Measurements from ENCODE around the gene CYP24A1. TPM values are rescaled to one million over a fixed set of nuclear protein-coding genes. Genes with fewer than 3 reads are reported as not detected.

CYP24A1 gene
- total RNA-seq, 3 donors from 2014 or later (not counting 1 experiment from before 2014, with no cell fraction given): 0.12 TPM; not detected in 2

- no peak overlapping the region for H3K27ac Mint-ChIP-seq
- Histone ChIP-seq H3K9me3 (ENCODE audit: control insufficient read depth, insufficient read depth, low read length) (no peaks in the 10 kb centered on the region), H3K27ac (ENCODE audit: low read length) (no peak overlapping the region), H3K36me3 (ENCODE audit: control insufficient read depth, insufficient read depth, low read length) (no peaks in the 10 kb centered on the region), H3K4me3 (ENCODE audit: low read length) (no peak overlapping the region), H3K4me1 (ENCODE audit: control insufficient read depth, insufficient read depth, low read length) (no peaks in the 10 kb centered on the region), H3K27me3 (ENCODE audit: control insufficient read depth, insufficient read depth, low read length) (no peaks in the 10 kb centered on the region)
- H3K4me1 Mint-ChIP-seq: no peaks in the 10 kb centered on the region
- WGBS (ENCODE audit: insufficient coverage): 87% methylated on average over 4 of the region's 4 CpGs
- no peak overlapping the region for H3K4me3 Mint-ChIP-seq
- H3K9me3 Mint-ChIP-seq: no peaks in the 10 kb centered on the region
- DNase-seq (no peak), ATAC-seq (no peak)
- TF ChIP-seq, protein P1, sequence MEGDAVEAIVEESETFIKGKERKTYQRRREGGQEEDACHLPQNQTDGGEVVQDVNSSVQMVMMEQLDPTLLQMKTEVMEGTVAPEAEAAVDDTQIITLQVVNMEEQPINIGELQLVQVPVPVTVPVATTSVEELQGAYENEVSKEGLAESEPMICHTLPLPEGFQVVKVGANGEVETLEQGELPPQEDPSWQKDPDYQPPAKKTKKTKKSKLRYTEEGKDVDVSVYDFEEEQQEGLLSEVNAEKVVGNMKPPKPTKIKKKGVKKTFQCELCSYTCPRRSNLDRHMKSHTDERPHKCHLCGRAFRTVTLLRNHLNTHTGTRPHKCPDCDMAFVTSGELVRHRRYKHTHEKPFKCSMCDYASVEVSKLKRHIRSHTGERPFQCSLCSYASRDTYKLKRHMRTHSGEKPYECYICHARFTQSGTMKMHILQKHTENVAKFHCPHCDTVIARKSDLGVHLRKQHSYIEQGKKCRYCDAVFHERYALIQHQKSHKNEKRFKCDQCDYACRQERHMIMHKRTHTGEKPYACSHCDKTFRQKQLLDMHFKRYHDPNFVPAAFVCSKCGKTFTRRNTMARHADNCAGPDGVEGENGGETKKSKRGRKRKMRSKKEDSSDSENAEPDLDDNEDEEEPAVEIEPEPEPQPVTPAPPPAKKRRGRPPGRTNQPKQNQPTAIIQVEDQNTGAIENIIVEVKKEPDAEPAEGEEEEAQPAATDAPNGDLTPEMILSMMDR (IDR thresholded peaks at IDR 0.05): no peak
- H3K27me3 Mint-ChIP-seq (ENCODE audit: low read depth in 2 of 2): peaks cover 0 to 3% of the 10 kb centered on the region in 2 donors
- H3K36me3 Mint-ChIP-seq: no peaks in the 10 kb centered on the region
- intact Hi-C loops (cut with micrococcal nuclease): no loop called here
These were observed 57.1 kb downstream of the CYP24A1 start for GRCh38 chr20:54116550-54117235.

GRCh38 chr20:54115172-54115854 lies 58.5 kb downstream of the CYP24A1 start:
- H3K27ac ChIP-seq (ENCODE audit: low read length): no peak overlapping the region
- H3K9me3 ChIP-seq (ENCODE audit: control insufficient read depth, insufficient read depth, low read length): no peaks in the 10 kb centered on the region
- ATAC-seq: no peak
- no peak for DNase-seq
- no peaks in the 10 kb centered on the region for H3K4me1 ChIP-seq (ENCODE audit: control insufficient read depth, insufficient read depth, low read length)
- Mint-ChIP-seq H3K4me1 (no peaks in the 10 kb centered on the region), H3K36me3 (no peaks in the 10 kb centered on the region), H3K4me3 (no peak overlapping the region), H3K9me3 (no peaks in the 10 kb centered on the region), H3K27ac (no peak overlapping the region), H3K27me3 (ENCODE audit: low read depth in 2 of 2) (peaks cover 0 to 3% of the 10 kb centered on the region in 2 donors)
- no peaks in the 10 kb centered on the region for H3K36me3 ChIP-seq (ENCODE audit: control insufficient read depth, insufficient read depth, low read length)
- TF ChIP-seq, protein P1 (IDR thresholded peaks at IDR 0.05): no peak
- no peaks in the 10 kb centered on the region for H3K27me3 ChIP-seq (ENCODE audit: control insufficient read depth, insufficient read depth, low read length)
- intact Hi-C loops (cut with micrococcal nuclease): no loop called here
- no peak overlapping the region for H3K4me3 ChIP-seq (ENCODE audit: low read length)
- WGBS (ENCODE audit: insufficient coverage): 59% methylated on average over 14 of the region's 15 CpGs

GRCh38 chr20:54114109-54114508 lies 59.7 kb downstream of the CYP24A1 start:
- Mint-ChIP-seq H3K27ac (no peak overlapping the region), H3K36me3 (no peaks in the 10 kb centered on the region), H3K9me3 (no peaks in the 10 kb centered on the region), H3K4me3 (no peak overlapping the region), H3K27me3 (ENCODE audit: low read depth in 2 of 2) (no peaks in the 10 kb centered on the region), H3K4me1 (no peaks in the 10 kb centered on the region)
- Histone ChIP-seq H3K4me1 (ENCODE audit: control insufficient read depth, insufficient read depth, low read length) (no peaks in the 10 kb centered on the region), H3K27me3 (ENCODE audit: control insufficient read depth, insufficient read depth, low read length) (no peaks in the 10 kb centered on the region), H3K4me3 (ENCODE audit: low read length) (no peak overlapping the region), H3K9me3 (ENCODE audit: control insufficient read depth, insufficient read depth, low read length) (no peaks in the 10 kb centered on the region), H3K27ac (ENCODE audit: low read length) (no peak overlapping the region), H3K36me3 (ENCODE audit: control insufficient read depth, insufficient read depth, low read length) (no peaks in the 10 kb centered on the region)
- no peak for ATAC-seq
- WGBS (ENCODE audit: insufficient coverage): 78% methylated on average over 2 of the region's 2 CpGs
- TF ChIP-seq, protein P1 (IDR thresholded peaks at IDR 0.05): no peak
- intact Hi-C loops (cut with micrococcal nuclease): no loop called here
- DNase-seq: no peak

Measured in natural killer cell (primary cell).